Muscle layer of duodenum (tissue), 2 donors: ENCODE data around the gene PARP3.

ENCODE experiments used
- H3K27ac ChIP-seq: one replicate; pipeline ENCODE4 v1.7.0; 2013; ENCODE audit warnings: mild to moderate bottlenecking, low read length
- H3K27me3 ChIP-seq: one replicate; pipeline ENCODE4 v1.7.0; 2013; ENCODE audit warnings: low read depth, mild to moderate bottlenecking, control low read depth, low read length
- H3K36me3 ChIP-seq, 2 donors: one replicate each; pipeline ENCODE4 v1.7.0; 2013; ENCODE audit warnings: low read length in 2 of 2, control low read depth in 1 of 2, mild to moderate bottlenecking in 1 of 2; ENCODE audit not compliant: insufficient read depth in 2 of 2, control insufficient read depth in 1 of 2
- H3K4me1 ChIP-seq, 2 donors: one replicate each; pipeline ENCODE4 v1.7.0; 2013; ENCODE audit warnings: low read length in 2 of 2, mild to moderate bottlenecking in 2 of 2, control low read depth in 1 of 2, moderate library complexity in 1 of 2; ENCODE audit not compliant: insufficient read depth in 2 of 2, control insufficient read depth in 1 of 2
- H3K4me3 ChIP-seq, 2 donors: one replicate each; pipeline ENCODE4 v1.7.0; 2013; ENCODE audit warnings: low read length in 2 of 2, low read depth in 1 of 2, mild to moderate bottlenecking in 1 of 2
- H3K9me3 ChIP-seq, 2 donors: one replicate each; pipeline ENCODE4 v1.7.0; 2013; ENCODE audit warnings: low read length in 2 of 2, control low read depth in 1 of 2, mild to moderate bottlenecking in 1 of 2; ENCODE audit not compliant: control insufficient read depth in 1 of 2
- donor health status: healthy.

The PARP3 gene

DNA sequence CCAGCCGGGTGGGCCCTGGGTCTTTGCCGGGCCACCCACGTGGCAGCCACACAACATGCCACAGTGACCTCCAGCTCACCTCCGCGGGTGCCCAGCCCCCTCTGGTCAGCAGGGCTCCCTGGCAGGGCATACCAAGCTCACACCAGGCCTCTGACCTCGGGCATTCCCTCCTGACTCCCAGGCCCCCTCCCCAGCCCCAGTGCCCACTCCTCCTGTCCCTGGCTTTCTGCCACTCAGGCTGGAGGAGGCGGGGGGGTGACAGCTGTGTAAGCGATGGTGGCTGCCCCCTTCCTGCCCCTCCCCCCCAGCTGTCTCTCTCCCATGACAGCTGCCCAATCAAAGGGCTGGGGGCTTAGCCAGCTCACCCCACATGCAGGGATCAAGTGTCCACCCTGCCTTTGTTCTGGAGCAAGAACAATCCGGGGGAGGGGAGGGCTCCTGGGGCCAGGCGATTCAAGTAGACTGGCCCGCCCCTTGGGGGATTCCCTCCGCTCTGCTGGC lies 21.8 kb downstream of the PARP3 start:
- H3K9me3 ChIP-seq, result no peaks in the 10 kb centered on the region
- H3K4me3 ChIP-seq, result no peak overlapping the region
- H3K27ac ChIP-seq, result no peak overlapping the region
- no peaks in the 10 kb centered on the region for H3K27me3 ChIP-seq
- peaks cover 0 to 56% of the 10 kb centered on the region in 2 donors for H3K4me1 ChIP-seq
- H3K36me3 ChIP-seq, result peaks cover 4 to 20% of the 10 kb centered on the region in 2 donors

DNA sequence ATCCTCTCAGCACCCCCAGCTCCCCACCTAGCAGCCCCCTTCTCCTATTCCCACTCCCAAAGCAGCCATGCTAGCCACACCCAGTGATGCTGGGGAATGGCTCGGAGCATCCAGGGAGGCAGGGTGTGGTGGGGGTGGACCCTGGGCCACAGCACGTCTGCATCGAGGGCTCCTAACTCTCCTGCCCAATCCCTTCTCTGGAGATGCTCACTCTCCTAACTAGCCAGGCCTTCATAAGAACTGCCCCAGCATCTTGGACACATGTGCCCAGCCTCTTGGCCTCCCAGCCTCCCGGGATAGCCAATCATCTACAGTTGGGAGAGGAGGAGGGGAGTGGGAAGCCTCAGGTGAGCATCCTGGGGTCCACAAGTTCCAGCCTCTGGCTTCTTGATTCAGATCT lies 22.4 kb downstream of the PARP3 start:
- no peaks in the 10 kb centered on the region for H3K9me3 ChIP-seq
- H3K27me3 ChIP-seq, result no peaks in the 10 kb centered on the region
- peaks cover 0 to 57% of the 10 kb centered on the region in 2 donors for H3K4me1 ChIP-seq
- H3K36me3 ChIP-seq, result peaks cover 4 to 15% of the 10 kb centered on the region in 2 donors
- no peak overlapping the region for H3K4me3 ChIP-seq
- no peak overlapping the region for H3K27ac ChIP-seq

DNA sequence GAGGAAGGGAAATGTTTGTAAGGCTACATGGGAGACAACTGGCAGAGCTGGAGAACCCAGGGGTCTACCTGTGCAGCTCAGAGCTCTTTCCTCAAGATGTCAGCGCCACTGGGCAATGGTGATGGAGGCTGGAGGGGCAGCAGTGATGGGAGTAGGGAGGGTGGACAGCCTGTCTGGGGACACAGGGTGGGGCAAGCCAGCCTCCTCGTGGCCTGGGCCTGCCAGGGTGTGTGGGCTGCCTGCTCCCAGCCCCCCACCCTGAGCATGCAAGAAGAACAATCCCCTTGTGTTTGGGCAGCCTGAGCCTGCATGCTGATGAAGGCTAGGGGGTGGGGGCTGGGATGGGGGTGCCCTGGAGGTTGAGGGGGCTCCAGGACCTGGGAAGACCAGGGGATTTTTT lies 23.9 kb downstream of the PARP3 start:
- peak overlapping the region in 1 of 2 donors; percentile 70 for H3K4me3 ChIP-seq
- peaks cover 4 to 6% of the 10 kb centered on the region in 2 donors for H3K36me3 ChIP-seq
- H3K9me3 ChIP-seq, result no peaks in the 10 kb centered on the region
- no peak overlapping the region for H3K27ac ChIP-seq
- peaks cover 0 to 57% of the 10 kb centered on the region in 2 donors for H3K4me1 ChIP-seq
- H3K27me3 ChIP-seq, result no peaks in the 10 kb centered on the region

DNA sequence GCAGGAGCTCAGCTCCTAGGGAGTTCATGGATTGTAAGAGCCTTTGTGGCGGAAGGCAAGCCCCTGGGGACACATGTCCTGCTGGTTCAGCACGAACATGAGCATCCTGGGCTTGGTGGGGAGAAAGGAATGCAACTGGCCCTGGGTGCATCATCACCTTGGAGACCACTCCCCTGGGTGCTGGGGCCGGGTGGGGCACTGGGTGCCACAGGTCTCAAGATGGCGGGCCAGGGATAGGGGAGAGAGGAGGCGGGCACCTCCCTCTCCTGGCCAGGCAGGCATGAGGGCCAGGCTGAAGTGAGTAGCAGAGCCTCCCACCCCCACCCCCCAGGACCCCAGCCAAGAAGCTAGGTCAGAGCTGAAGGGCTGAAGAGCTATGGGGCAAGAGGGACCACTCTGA lies 24.3 kb downstream of the PARP3 start:
- H3K4me1 ChIP-seq, result peaks cover 0 to 57% of the 10 kb centered on the region in 2 donors

DNA sequence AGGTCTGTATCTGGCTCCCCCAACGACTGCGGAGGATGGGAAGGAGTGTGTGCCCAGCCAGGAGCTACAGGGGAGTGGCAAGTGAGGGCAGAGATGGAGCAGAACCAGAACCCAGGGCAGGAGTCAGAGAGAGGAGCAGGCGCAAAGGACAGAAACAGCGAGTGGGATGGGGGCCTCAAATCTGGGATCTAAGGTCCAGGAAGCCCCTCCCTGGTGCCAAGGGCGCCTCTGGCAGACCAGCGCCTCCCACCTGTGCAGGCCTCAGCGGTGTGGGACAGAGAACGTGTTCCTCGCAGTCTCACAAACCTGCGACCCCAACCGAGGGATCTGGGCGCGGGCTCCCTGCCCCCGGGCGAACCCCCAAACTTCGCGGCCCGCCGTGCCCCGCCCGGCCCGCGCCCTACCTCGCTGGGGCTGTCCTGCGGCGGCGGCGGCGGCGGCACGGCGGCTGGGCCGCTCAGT lies 24.8 kb downstream of the PARP3 start:
- H3K4me1 ChIP-seq, result peaks cover 0 to 53% of the 10 kb centered on the region in 2 donors
- no peaks in the 10 kb centered on the region for H3K27me3 ChIP-seq
- H3K9me3 ChIP-seq, result no peaks in the 10 kb centered on the region
- H3K4me3 ChIP-seq, result peak overlapping the region; percentile 70 to 72
- H3K36me3 ChIP-seq, result peaks cover 0 to under 1% of the 10 kb centered on the region in 2 donors
- peak overlapping the region; percentile 63 for H3K27ac ChIP-seq

More for the DNA sequence above, 24.3 kb downstream of the PARP3 start:
- Histone ChIP-seq H3K9me3 (no peaks in the 10 kb centered on the region), H3K36me3 (peaks cover 2 to 4% of the 10 kb centered on the region in 2 donors), H3K4me3 (peak overlapping the region; percentile 70 to 72), H3K27ac (peak overlapping the region; percentile 63), H3K27me3 (no peaks in the 10 kb centered on the region)

DNA sequence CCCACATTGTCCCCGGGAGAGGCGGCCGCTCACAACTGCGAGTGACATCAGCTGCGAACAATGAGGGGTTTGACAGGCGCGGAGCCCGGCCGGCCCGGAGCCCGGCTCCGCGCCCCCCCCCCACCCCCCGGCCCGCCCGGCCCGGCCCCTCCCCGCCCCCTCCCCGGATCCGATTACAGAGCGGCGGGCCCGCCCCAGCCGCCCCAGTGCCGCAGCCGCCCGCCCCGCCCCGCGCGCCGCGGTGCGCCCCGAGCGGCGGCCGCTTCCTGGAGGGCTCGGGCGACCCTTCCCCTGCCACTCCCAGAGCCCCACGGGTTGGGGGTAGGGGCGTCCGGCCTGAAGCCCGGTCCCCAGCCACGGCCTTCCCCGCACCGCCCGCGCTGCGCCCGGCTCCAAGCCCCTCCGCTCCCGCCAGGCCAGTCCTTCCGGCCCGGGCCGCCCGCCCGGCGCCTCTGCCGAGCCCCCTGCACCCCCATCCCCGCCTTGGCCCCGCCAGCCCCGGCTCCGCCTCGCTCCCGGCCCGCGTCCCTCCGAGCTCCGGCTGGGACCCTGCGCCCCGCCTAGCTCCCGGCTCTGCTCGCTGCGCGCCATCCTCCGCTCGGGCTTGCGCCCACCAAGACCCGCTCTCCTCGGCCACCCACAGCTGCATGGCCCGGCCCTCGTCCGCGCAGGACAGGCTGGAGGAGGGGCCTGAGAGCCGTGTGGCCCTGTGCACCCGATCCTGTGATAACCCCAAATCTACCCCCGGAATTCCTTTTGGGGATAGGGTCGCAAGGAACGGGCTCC lies 25.4 kb downstream of the PARP3 start, which contains the start of gene PCBP4:
Gene PCBP4 (minus strand): TSS at position 71 of the 786 bp plus-strand sequence. CDS start 6,214 bp downstream, outside the sequence.
- Histone ChIP-seq H3K4me1 (peaks cover 0 to 50% of the 10 kb centered on the region in 2 donors), H3K27ac (peak within 1 kb of the TSS; percentile 63), H3K9me3 (no peaks in the 10 kb centered on the region), H3K36me3 (no peaks in the 10 kb centered on the region), H3K4me3 (peak within 1 kb of the TSS; percentile 71 to 72), H3K27me3 (no peaks in the 10 kb centered on the region)

DNA sequence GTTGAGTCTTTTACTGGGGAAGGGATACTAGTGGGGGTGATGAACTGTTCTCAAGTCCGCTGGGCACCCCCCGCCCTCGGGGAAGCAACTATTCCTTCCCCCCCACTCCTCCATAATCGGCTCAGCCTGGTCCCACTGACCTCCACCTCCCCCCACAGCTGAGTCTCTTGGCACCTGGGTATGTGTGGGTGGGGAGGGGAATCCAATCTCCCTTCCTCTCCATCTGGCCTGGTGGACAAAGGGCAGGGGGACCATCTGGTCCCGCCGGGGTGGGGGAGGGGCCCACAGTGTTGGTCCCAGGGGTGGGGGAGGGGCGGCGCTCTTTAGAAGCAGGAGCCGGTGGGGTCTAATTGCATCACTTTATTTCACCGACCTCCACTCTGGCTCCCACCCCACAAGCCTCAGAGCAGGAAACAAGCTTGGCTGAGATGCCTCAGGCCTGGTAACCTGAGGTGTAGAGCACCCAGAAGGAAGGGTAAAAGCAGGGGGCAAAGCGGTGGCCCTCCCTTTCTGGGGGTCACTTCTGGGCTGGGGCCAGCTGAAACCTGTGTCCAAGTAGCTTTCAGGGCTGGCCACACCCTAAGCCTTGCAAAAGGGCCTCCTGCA lies 26.1 kb downstream of the PARP3 start:
- Histone ChIP-seq H3K36me3 (no peaks in the 10 kb centered on the region), H3K27me3 (no peaks in the 10 kb centered on the region), H3K4me3 (peak overlapping the region; percentile 64 to 71), H3K4me1 (peaks cover 0 to 52% of the 10 kb centered on the region in 2 donors), H3K9me3 (no peaks in the 10 kb centered on the region), H3K27ac (peak overlapping the region; percentile 45)

DNA sequence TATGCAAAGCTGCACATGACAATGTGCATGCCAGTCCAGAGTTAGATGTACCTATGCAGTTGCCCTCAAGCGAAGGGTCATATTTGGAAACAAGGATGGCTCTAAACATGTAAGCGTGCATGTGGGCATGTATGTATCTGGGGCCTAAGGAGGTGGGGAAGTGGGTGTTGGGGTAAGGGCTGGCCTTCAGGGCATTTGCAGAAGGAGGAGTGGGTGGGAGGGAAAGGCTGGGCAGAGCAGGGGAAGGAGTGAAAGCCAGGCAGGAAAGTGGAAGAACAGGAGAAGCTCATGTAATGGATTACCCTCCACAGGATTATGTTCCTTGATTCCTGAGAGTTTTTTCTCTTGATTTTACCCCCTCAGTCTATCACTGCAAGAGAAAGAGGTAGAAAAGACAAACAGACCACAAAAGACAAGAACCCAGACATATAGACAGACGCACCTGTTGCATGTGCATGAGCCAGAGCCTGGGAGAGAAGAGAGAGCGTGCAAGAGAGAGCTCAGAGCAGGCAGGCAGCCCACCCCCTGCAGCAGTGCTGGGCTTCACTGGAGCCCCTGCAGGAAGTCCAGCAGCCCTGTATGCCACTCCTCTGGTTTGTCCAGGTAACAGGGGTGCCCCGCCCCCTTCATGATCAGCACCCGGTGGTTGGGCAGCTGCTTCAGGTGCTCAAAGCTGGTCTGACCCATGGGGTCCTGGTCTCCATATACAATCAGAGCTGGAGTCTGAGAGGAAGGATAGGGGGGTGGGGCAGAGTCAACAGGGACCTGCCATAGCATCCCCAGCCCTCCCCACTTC lies 26.9 kb downstream of the PARP3 start:
- Histone ChIP-seq H3K9me3 (no peaks in the 10 kb centered on the region), H3K27ac (no peak overlapping the region), H3K27me3 (no peaks in the 10 kb centered on the region), H3K4me3 (no peak overlapping the region), H3K4me1 (peaks cover 2 to 45% of the 10 kb centered on the region in 2 donors), H3K36me3 (no peaks in the 10 kb centered on the region)

DNA sequence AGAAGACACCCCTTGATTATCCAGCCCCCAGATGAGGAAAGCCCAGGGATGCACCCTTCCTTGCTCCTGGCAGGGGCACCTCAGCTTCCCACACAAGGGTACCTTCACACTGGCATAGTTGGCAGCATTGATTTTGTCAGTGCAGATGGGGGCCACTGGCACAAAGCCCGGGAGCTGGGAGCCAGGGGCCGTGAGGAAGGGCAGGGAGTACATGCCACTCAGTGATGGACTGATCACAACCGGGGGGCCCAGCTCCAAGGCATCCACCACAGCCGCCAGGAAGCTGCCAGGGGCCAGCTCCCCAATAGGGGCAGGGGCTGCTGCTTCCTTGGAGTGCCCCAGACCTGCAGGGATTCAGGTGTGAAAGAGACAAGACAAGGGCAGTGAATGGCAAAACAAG lies 27.7 kb downstream of the PARP3 start:
- Histone ChIP-seq H3K4me1 (peaks cover 6 to 46% of the 10 kb centered on the region in 2 donors), H3K27ac (no peak overlapping the region), H3K4me3 (no peak overlapping the region), H3K36me3 (no peaks in the 10 kb centered on the region), H3K27me3 (no peaks in the 10 kb centered on the region), H3K9me3 (no peaks in the 10 kb centered on the region)

DNA sequence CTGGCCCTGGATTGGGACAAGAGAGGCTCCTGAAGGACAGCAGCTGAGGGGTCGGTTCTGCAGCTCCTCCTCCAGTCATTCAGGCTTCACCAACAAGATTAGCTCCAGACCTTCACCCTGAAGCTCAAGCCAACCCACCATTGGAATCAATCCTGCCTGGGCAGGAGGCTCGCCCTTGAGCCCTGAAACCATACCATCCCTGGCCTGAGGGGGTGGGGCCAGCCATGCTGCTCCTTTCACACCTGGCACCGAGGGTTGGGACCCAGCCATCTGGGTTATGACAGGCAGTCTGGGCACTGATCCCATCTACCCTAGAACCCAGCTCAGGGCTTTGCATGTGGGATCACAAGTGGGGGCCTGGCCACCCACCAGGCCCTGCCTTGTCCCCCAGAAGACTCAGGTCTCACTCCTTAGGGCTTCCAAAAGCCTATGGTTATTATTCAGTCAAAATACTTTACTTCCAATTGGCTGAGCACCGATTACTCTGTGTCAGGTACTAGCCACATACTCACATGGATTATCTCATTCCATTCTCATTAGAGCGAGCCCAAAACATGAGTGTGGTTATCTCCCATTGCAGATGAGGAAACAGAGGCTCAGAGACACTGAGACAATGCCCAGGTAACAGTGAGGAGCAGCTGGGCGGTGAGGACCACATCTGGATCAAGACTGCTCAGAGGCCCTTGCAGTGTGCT lies 28.6 kb downstream of the PARP3 start:
- H3K27me3 ChIP-seq, result no peaks in the 10 kb centered on the region
- H3K9me3 ChIP-seq, result no peaks in the 10 kb centered on the region
- H3K27ac ChIP-seq, result no peak overlapping the region
- H3K4me1 ChIP-seq, result peaks cover 11 to 44% of the 10 kb centered on the region in 2 donors
- no peak overlapping the region for H3K4me3 ChIP-seq
- H3K36me3 ChIP-seq, result no peaks in the 10 kb centered on the region
